Measurements from ENCODE around the gene SHOC2. TPM values are rescaled to one million over a fixed set of nuclear protein-coding genes. Genes with fewer than 3 reads are reported as not detected.

Gene SHOC2
- polyA plus RNA-seq, 1 donor from 2014 or later, result 46.0 TPM

GRCh38 chr10:110923856-110924493 lies 4.6 kb downstream of the SHOC2 start:
- H4K20me1 ChIP-seq (ENCODE audit: insufficient read depth), result no peaks in the 10 kb centered on the region

GRCh38 chr10:110927461-110927860 lies 8.1 kb downstream of the SHOC2 start:
- H3F3A ChIP-seq (ENCODE audit: insufficient read depth, low read length, poor library complexity, severe bottlenecking), result no peaks in the 10 kb centered on the region
- no peak overlapping the region for H3K4me3 ChIP-seq (ENCODE audit: low read length)
- H3K9me2 ChIP-seq (ENCODE audit: insufficient read depth, low read length), result no peaks in the 10 kb centered on the region
- H4K20me1 ChIP-seq (ENCODE audit: insufficient read depth), result peaks cover 7% of the 10 kb centered on the region
- no peak overlapping the region for H3K9ac ChIP-seq (ENCODE audit: low read length)
- H3K36me3 ChIP-seq (ENCODE audit: insufficient read depth, low read length), result no peaks in the 10 kb centered on the region
- no peak overlapping the region for H3K27ac ChIP-seq (ENCODE audit: low read length)
- H3K4me2 ChIP-seq (ENCODE audit: low read length), result no peak overlapping the region
- peaks cover 96% of the 10 kb centered on the region for H3K79me2 ChIP-seq (replicated peaks; ENCODE audit: insufficient read depth, low read length)
- H2AFZ ChIP-seq (ENCODE audit: low read depth, low read length), result no peak overlapping the region
- no peaks in the 10 kb centered on the region for H3K9me3 ChIP-seq (ENCODE audit: low read length)
- H3K27me3 ChIP-seq (ENCODE audit: insufficient read depth, low read depth, low read length), result no peaks in the 10 kb centered on the region
- TF ChIP-seq, protein P1, sequence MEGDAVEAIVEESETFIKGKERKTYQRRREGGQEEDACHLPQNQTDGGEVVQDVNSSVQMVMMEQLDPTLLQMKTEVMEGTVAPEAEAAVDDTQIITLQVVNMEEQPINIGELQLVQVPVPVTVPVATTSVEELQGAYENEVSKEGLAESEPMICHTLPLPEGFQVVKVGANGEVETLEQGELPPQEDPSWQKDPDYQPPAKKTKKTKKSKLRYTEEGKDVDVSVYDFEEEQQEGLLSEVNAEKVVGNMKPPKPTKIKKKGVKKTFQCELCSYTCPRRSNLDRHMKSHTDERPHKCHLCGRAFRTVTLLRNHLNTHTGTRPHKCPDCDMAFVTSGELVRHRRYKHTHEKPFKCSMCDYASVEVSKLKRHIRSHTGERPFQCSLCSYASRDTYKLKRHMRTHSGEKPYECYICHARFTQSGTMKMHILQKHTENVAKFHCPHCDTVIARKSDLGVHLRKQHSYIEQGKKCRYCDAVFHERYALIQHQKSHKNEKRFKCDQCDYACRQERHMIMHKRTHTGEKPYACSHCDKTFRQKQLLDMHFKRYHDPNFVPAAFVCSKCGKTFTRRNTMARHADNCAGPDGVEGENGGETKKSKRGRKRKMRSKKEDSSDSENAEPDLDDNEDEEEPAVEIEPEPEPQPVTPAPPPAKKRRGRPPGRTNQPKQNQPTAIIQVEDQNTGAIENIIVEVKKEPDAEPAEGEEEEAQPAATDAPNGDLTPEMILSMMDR (IDR thresholded peaks at IDR 0.05; ENCODE audit: poor library complexity, severe bottlenecking), result no peak
- TF ChIP-seq MXI1 (conservative IDR thresholded peaks at IDR 0.05; ENCODE audit: poor library complexity, severe bottlenecking) (no peak), EZH2 (IDR thresholded peaks at IDR 0.05; ENCODE audit: borderline replicate concordance, insufficient read depth, low read length, poor library complexity, severe bottlenecking) (no peak), REST (IDR thresholded peaks at IDR 0.05; ENCODE audit: borderline replicate concordance) (no peak), SMC3 (conservative IDR thresholded peaks at IDR 0.05; ENCODE audit: poor library complexity) (no peak), EP300 (conservative IDR thresholded peaks at IDR 0.05; ENCODE audit: poor library complexity, severe bottlenecking) (no peak), POLR2AphosphoS5 (IDR thresholded peaks at IDR 0.05) (no peak)

More at GRCh38 chr10:110923856-110924493, 4.6 kb downstream of the SHOC2 start:
- no peak overlapping the region for H3K4me2 ChIP-seq (ENCODE audit: low read length)
- H2AFZ ChIP-seq (ENCODE audit: low read depth, low read length), result no peak overlapping the region
- no peak overlapping the region for H3K4me3 ChIP-seq (ENCODE audit: low read length)
- peaks cover 86% of the 10 kb centered on the region for H3K79me2 ChIP-seq (replicated peaks; ENCODE audit: insufficient read depth, low read length)
- H3K27ac ChIP-seq (ENCODE audit: low read length), result no peak overlapping the region
- no peak for TF ChIP-seq TAF1 (IDR thresholded peaks at IDR 0.05; ENCODE audit: low read depth)
- no peak for TF ChIP-seq EP300 (conservative IDR thresholded peaks at IDR 0.05; ENCODE audit: poor library complexity, severe bottlenecking)
- TF ChIP-seq POLR2AphosphoS5 (IDR thresholded peaks at IDR 0.05), result no peak
- TF ChIP-seq, protein P1 (IDR thresholded peaks at IDR 0.05; ENCODE audit: poor library complexity, severe bottlenecking), result no peak
- no peak for TF ChIP-seq SMC3 (conservative IDR thresholded peaks at IDR 0.05; ENCODE audit: poor library complexity)
- no peak for TF ChIP-seq EZH2 (IDR thresholded peaks at IDR 0.05; ENCODE audit: borderline replicate concordance, insufficient read depth, low read length, poor library complexity, severe bottlenecking)
- TF ChIP-seq REST (IDR thresholded peaks at IDR 0.05; ENCODE audit: borderline replicate concordance), result no peak
- TF ChIP-seq RAD21 (conservative IDR thresholded peaks at IDR 0.05), result no peak
- no peak for TF ChIP-seq MXI1 (conservative IDR thresholded peaks at IDR 0.05; ENCODE audit: poor library complexity, severe bottlenecking)
- no peaks in the 10 kb centered on the region for H3K9me2 ChIP-seq (ENCODE audit: insufficient read depth, low read length)
- H3F3A ChIP-seq (ENCODE audit: insufficient read depth, low read length, poor library complexity, severe bottlenecking), result no peaks in the 10 kb centered on the region
- H3K36me3 ChIP-seq (ENCODE audit: insufficient read depth, low read length), result no peaks in the 10 kb centered on the region
- H3K27me3 ChIP-seq (ENCODE audit: insufficient read depth, low read depth, low read length), result no peaks in the 10 kb centered on the region
- no peak overlapping the region for H3K9ac ChIP-seq (ENCODE audit: low read length)
- H3K9me3 ChIP-seq (ENCODE audit: low read length), result no peaks in the 10 kb centered on the region
